Activated CD8-positive, alpha-beta T cell treated with anti-CD3 and anti-CD28 coated beads, Interleukin-2, amount 10 ng/mL, durations not matched to agents 7 days and 5 days (primary cell): ENCODE results near the gene HMGB4. TPM values are rescaled to one million over a fixed set of nuclear protein-coding genes. Genes with fewer than 3 reads are reported as not detected.

Source experiments
- ATAC-seq: fragments of 150-1000 bp; cut with Tn5 transposase; one replicate; pipeline ENCODE4 v1.10.0; 2021; ENCODE audit warnings: moderate library complexity
- CTCF ChIA-PET: fragments of 350-600 bp; sonication (Branson Sonifier 250); formaldehyde crosslinking; loops from one replicate; lab custom pipeline; 2021; ENCODE audit warnings: antibody characterized with exemption; lab: Charles Lee
- POLR2A ChIA-PET: fragments of 350-600 bp; sonication (Branson Sonifier 250); formaldehyde crosslinking; loops from one replicate; lab custom pipeline; 2021; ENCODE audit warnings: antibody characterized with exemption; lab: Charles Lee
- DNase-seq: peaks from one replicate; pipeline ENCODE4 v3.0.0-alpha.2; 2020
- H3K27ac Mint-ChIP-seq: one replicate; pipeline ENCODE4 v1.8.0; 2021; ENCODE audit warnings: mild to moderate bottlenecking, mixed read lengths
- H3K27me3 Mint-ChIP-seq: one replicate; pipeline ENCODE4 v1.8.0; 2021; ENCODE audit warnings: low read depth, mixed read lengths
- H3K36me3 Mint-ChIP-seq: one replicate; pipeline ENCODE4 v1.8.0; 2021; ENCODE audit warnings: low read depth, mixed read lengths
- H3K4me1 Mint-ChIP-seq: one replicate; pipeline ENCODE4 v1.8.0; 2021; ENCODE audit warnings: low read depth, mixed read lengths
- H3K4me3 Mint-ChIP-seq: one replicate; pipeline ENCODE4 v1.8.0; 2021; ENCODE audit warnings: mild to moderate bottlenecking, mixed read lengths
- H3K9me3 Mint-ChIP-seq: one replicate; pipeline ENCODE4 v1.8.0; 2022; ENCODE audit warnings: mixed read lengths; ENCODE audit not compliant: insufficient read depth
- total RNA-seq, 2 experiments: library from RNA; stranded (reverse); gene quantifications; one replicate each; pipeline ENCODE4 v1.2.3, GENCODE V29; 2021

The HMGB4 gene
- total RNA-seq, 2 experiments from 2014 or later = not detected

- H3K9me3 Mint-ChIP-seq = peaks cover 4% of the 10 kb centered on the region
- ChIA-PET POLR2A (no interaction called here), CTCF (no interaction called here)
- ATAC-seq (no peak), DNase-seq (no peak)
- H3K27ac Mint-ChIP-seq = no peak overlapping the region
- no peaks in the 10 kb centered on the region for H3K27me3 Mint-ChIP-seq
- H3K4me3 Mint-ChIP-seq = no peak overlapping the region
- no peaks in the 10 kb centered on the region for H3K36me3 Mint-ChIP-seq
- H3K4me1 Mint-ChIP-seq = no peaks in the 10 kb centered on the region
These were observed 38.4 kb upstream of the HMGB4 start for GRCh38 chr1:33825506-33825905.

GRCh38 chr1:33826311-33826710 lies 37.6 kb upstream of the HMGB4 start:
- ChIA-PET POLR2A (no interaction called here), CTCF (no interaction called here)
- peaks cover 4% of the 10 kb centered on the region for H3K9me3 Mint-ChIP-seq
- H3K4me3 Mint-ChIP-seq = no peak overlapping the region
- no peaks in the 10 kb centered on the region for H3K36me3 Mint-ChIP-seq
- ATAC-seq (no peak), DNase-seq (no peak)
- no peaks in the 10 kb centered on the region for H3K4me1 Mint-ChIP-seq
- H3K27ac Mint-ChIP-seq = no peak overlapping the region
- no peaks in the 10 kb centered on the region for H3K27me3 Mint-ChIP-seq

- Mint-ChIP-seq H3K27ac (no peak overlapping the region), H3K36me3 (no peaks in the 10 kb centered on the region), H3K4me3 (no peak overlapping the region), H3K9me3 (peaks cover 4% of the 10 kb centered on the region), H3K4me1 (no peaks in the 10 kb centered on the region), H3K27me3 (no peaks in the 10 kb centered on the region)
- DNase-seq (no peak), ATAC-seq (no peak)
- ChIA-PET POLR2A (no interaction called here), CTCF (no interaction called here)
These were observed 37.2 kb upstream of the HMGB4 start for GRCh38 chr1:33826711-33827110.

DNA sequence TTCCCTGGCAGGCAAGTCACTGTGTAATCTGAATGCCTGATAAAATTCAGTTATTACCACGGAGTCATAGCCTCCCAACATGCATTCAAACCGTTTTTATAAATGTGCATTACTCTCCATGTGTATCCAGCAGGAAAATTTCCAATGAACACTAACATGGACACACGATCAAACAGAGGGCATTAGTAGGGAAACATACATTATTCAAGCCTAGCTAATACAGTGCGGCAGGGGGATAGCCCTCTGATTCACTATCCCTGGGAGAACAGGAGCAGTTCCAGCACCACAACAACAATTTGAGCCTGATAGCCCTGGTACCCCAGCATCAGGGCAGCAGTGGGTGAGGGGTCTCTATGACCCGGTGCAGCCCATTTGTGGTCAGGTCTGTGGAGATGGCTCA lies 35.8 kb upstream of the HMGB4 start:
- Mint-ChIP-seq H3K27me3 (no peaks in the 10 kb centered on the region), H3K9me3 (peaks cover 4% of the 10 kb centered on the region), H3K4me3 (no peak overlapping the region), H3K27ac (no peak overlapping the region), H3K36me3 (no peaks in the 10 kb centered on the region), H3K4me1 (no peaks in the 10 kb centered on the region)
- DNase-seq (no peak), ATAC-seq (no peak)
- POLR2A ChIA-PET = no interaction called here
- CTCF ChIA-PET = no interaction called here

GRCh38 chr1:33828654-33829053 lies 35.2 kb upstream of the HMGB4 start:
- ChIA-PET CTCF (no interaction called here), POLR2A (no interaction called here)
- no peaks in the 10 kb centered on the region for H3K4me1 Mint-ChIP-seq
- no peak overlapping the region for H3K27ac Mint-ChIP-seq
- no peaks in the 10 kb centered on the region for H3K36me3 Mint-ChIP-seq
- H3K9me3 Mint-ChIP-seq = peaks cover 4% of the 10 kb centered on the region
- no peak overlapping the region for H3K4me3 Mint-ChIP-seq
- H3K27me3 Mint-ChIP-seq = no peaks in the 10 kb centered on the region
- ATAC-seq = no peak
- no peak for DNase-seq

DNA sequence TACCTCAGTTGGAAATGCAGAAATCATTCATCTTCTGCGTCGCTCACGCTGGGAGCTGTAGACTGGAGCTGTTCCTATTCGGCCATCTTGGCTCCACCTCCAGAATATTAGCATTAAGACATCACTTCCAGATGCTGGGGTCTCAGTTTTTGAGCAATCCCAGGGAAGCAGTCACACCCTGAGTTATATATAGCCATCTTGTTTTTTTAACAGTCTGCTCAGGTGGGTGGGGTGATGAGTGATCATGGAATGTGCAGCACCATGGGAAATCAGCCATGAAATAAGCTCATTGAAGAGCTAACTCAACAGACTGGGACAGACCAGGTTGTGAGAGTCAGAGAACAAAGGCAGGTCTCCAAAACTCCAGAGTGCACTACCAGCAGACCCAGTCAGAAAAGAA lies 27.0 kb upstream of the HMGB4 start:
- no peaks in the 10 kb centered on the region for H3K36me3 Mint-ChIP-seq
- no peaks in the 10 kb centered on the region for H3K4me1 Mint-ChIP-seq
- ATAC-seq (no peak), DNase-seq (no peak)
- POLR2A ChIA-PET = no interaction called here
- peaks cover 1% of the 10 kb centered on the region for H3K27me3 Mint-ChIP-seq
- CTCF ChIA-PET = no interaction called here
- H3K27ac Mint-ChIP-seq = no peak overlapping the region
- no peaks in the 10 kb centered on the region for H3K9me3 Mint-ChIP-seq
- H3K4me3 Mint-ChIP-seq = no peak overlapping the region

DNA sequence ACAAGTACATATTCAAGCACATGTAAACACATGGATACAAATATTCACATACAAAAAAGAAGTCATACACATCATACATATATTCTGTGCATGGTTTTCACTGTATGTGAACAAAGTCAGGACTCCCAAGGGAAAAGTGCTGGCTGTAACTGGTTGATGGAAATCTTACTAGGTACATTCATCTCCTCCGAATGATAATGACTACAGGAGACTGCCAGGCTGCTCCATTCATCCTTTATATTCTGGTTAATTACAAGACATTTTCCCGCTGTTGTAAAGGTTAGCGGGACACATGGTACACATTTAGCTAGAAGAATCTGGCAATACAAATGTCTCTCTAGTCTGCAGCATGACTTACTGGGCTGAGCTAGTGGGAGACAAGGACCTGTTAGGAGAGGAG lies 26.2 kb upstream of the HMGB4 start:
- H3K9me3 Mint-ChIP-seq = no peaks in the 10 kb centered on the region
- no peak for DNase-seq
- H3K4me3 Mint-ChIP-seq = no peak overlapping the region
- CTCF ChIA-PET = no interaction called here
- no peak for ATAC-seq
- no peak overlapping the region for H3K27ac Mint-ChIP-seq
- no peaks in the 10 kb centered on the region for H3K36me3 Mint-ChIP-seq
- POLR2A ChIA-PET = no interaction called here
- no peaks in the 10 kb centered on the region for H3K4me1 Mint-ChIP-seq
- peaks cover 3% of the 10 kb centered on the region for H3K27me3 Mint-ChIP-seq

DNA sequence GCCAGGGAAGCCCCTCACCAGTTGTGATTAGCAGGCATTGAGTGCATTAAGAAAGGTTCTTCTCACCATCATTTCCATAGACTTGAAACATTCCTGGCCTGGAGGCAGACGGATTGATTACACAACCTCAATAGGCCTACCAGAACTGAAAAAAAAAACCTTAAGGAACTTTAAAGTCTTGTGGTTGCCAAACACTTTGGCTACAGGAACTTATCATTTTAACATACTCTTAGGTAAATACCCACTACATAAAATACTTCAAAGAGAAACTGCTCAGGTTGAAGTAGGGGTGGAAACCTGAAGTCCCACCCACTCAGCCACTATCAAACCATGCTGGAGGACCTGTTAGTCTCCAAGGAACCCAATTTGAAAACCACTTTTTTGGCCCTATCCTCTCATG lies 22.4 kb upstream of the HMGB4 start:
- POLR2A ChIA-PET = no interaction called here
- CTCF ChIA-PET = no interaction called here
- DNase-seq (no peak), ATAC-seq (no peak)
- no peaks in the 10 kb centered on the region for H3K9me3 Mint-ChIP-seq
- H3K4me1 Mint-ChIP-seq = no peaks in the 10 kb centered on the region
- no peaks in the 10 kb centered on the region for H3K36me3 Mint-ChIP-seq
- H3K4me3 Mint-ChIP-seq = no peak overlapping the region
- no peak overlapping the region for H3K27ac Mint-ChIP-seq
- peaks cover 3% of the 10 kb centered on the region for H3K27me3 Mint-ChIP-seq

GRCh38 chr1:33842348-33842747 lies 21.5 kb upstream of the HMGB4 start:
- Mint-ChIP-seq H3K27me3 (peaks cover 3% of the 10 kb centered on the region), H3K4me3 (no peak overlapping the region), H3K4me1 (no peaks in the 10 kb centered on the region), H3K9me3 (no peaks in the 10 kb centered on the region), H3K36me3 (no peaks in the 10 kb centered on the region), H3K27ac (no peak overlapping the region)
- DNase-seq (no peak), ATAC-seq (no peak)
- POLR2A ChIA-PET = no interaction called here
- CTCF ChIA-PET = no interaction called here

- no peaks in the 10 kb centered on the region for H3K36me3 Mint-ChIP-seq
- DNase-seq = no peak
- H3K9me3 Mint-ChIP-seq = no peaks in the 10 kb centered on the region
- CTCF ChIA-PET = no interaction called here
- POLR2A ChIA-PET = no interaction called here
- no peaks in the 10 kb centered on the region for H3K4me1 Mint-ChIP-seq
- no peak overlapping the region for H3K27ac Mint-ChIP-seq
- no peak for ATAC-seq
- H3K27me3 Mint-ChIP-seq = peaks cover 5% of the 10 kb centered on the region
- H3K4me3 Mint-ChIP-seq = no peak overlapping the region
These were observed 19.7 kb upstream of the HMGB4 start for GRCh38 chr1:33844166-33844565.

GRCh38 chr1:33846861-33847260 lies 17.0 kb upstream of the HMGB4 start:
- DNase-seq (no peak), ATAC-seq (no peak)
- Mint-ChIP-seq H3K36me3 (no peaks in the 10 kb centered on the region), H3K27me3 (peaks cover 10% of the 10 kb centered on the region), H3K4me3 (no peak overlapping the region), H3K27ac (no peak overlapping the region), H3K9me3 (no peaks in the 10 kb centered on the region), H3K4me1 (no peaks in the 10 kb centered on the region)
- CTCF ChIA-PET = interaction anchor here (0.7 kb wide), 1 partner anchor 214 kb away, joined by 3 read pairs; no protein-coding TSS in a partner anchor
- POLR2A ChIA-PET = no interaction called here

GRCh38 chr1:33848205-33848937 lies 15.5 kb upstream of the HMGB4 start:
- H3K4me3 Mint-ChIP-seq = no peak overlapping the region
- no peaks in the 10 kb centered on the region for H3K36me3 Mint-ChIP-seq
- POLR2A ChIA-PET = no interaction called here
- H3K27ac Mint-ChIP-seq = no peak overlapping the region
- CTCF ChIA-PET = no interaction called here
- no peak for ATAC-seq
- H3K4me1 Mint-ChIP-seq = no peaks in the 10 kb centered on the region
- peaks cover 7% of the 10 kb centered on the region for H3K27me3 Mint-ChIP-seq
- no peaks in the 10 kb centered on the region for H3K9me3 Mint-ChIP-seq
- no peak for DNase-seq

GRCh38 chr1:33849211-33849610 lies 14.7 kb upstream of the HMGB4 start:
- no peaks in the 10 kb centered on the region for H3K4me1 Mint-ChIP-seq
- no peaks in the 10 kb centered on the region for H3K9me3 Mint-ChIP-seq
- no peak overlapping the region for H3K4me3 Mint-ChIP-seq
- ATAC-seq = no peak
- ChIA-PET CTCF (no interaction called here), POLR2A (no interaction called here)
- H3K27me3 Mint-ChIP-seq = peaks cover 7% of the 10 kb centered on the region
- no peak overlapping the region for H3K27ac Mint-ChIP-seq
- no peaks in the 10 kb centered on the region for H3K36me3 Mint-ChIP-seq
- DNase-seq = no peak
